ENCODE data around the gene ENTPD1.

Gene ENTPD1

DNA sequence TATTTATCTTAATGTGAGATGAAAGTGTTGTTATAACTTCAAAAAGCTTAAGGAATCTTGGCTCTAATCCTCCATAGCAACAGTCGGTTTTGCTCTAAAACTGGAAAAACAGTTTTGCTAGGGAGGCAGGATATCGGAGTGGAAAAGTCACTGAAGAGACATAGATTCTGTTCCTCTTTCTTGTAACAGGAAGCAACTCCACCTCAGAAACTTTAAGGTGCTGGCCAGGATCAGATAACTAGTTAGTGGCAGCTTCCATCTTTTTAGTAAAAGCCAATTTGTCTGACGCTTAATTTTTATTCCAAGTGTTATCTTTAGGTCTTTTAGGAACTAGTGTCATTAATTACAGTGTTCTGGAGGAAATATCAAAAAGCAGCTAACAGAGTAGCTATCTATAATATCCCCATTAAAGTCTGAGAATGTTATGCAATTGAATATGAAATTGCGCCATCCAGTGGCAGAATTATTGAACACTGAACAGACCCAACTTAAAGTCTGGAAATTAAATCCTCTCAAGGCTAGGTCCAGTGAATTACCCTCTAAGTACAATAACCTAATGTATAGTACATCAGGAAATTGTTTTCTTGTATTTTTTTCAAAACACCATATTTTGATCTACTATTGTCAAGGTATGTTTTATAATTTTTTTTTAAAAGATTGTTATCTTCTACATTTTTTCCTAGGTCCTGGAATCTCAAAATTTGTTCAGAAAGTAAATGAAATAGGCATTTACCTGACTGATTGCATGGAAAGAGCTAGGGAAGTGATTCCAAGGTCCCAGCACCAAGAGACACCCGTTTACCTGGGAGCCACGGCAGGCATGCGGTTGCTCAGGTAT is 85.9 kb downstream of the ENTPD1 start:
- 70% methylated on average over 4 of the region's 7 CpGs; no CpG with 5 or more reads in 1 of the 2 experiments for WGBS, 2 experiments (ENCODE audit: insufficient coverage in 2 of 2)
- Histone ChIP-seq H3K27ac (ENCODE audit: low read depth, low read length, severe bottlenecking) (peak overlapping the region; percentile 63), H3K4me1 (ENCODE audit: control insufficient read depth, insufficient read depth, low read length, poor library complexity, severe bottlenecking) (no peaks in the 10 kb centered on the region), H3K9me3 (ENCODE audit: control insufficient read depth, low read length) (no peaks in the 10 kb centered on the region), H3K4me3 (ENCODE audit: extremely low read depth, insufficient read depth, low read length, poor library complexity, severe bottlenecking) (no peak overlapping the region), H3K36me3 (ENCODE audit: control insufficient read depth, insufficient read depth, low read length) (no peaks in the 10 kb centered on the region)

DNA sequence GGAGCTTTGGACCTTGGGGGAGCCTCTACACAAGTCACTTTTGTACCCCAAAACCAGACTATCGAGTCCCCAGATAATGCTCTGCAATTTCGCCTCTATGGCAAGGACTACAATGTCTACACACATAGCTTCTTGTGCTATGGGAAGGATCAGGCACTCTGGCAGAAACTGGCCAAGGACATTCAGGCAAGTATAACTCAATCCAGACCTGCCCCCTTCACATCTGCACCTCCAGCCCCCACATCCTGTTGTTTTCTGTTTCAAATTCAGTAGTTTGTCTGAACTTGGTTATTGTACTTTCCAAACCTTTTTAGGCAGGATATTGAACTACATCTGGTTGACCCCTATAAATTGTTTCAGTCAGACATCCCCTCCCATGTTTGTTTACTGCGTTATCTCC is 89.4 kb downstream of the ENTPD1 start:
- no peaks in the 10 kb centered on the region for H3K9me3 ChIP-seq (ENCODE audit: control insufficient read depth, low read length)
- H3K4me3 ChIP-seq (ENCODE audit: extremely low read depth, insufficient read depth, low read length, poor library complexity, severe bottlenecking) = no peak overlapping the region
- no peaks in the 10 kb centered on the region for H3K36me3 ChIP-seq (ENCODE audit: control insufficient read depth, insufficient read depth, low read length)
- no peaks in the 10 kb centered on the region for H3K4me1 ChIP-seq (ENCODE audit: control insufficient read depth, insufficient read depth, low read length, poor library complexity, severe bottlenecking)
- no peak overlapping the region for H3K27ac ChIP-seq (ENCODE audit: low read depth, low read length, severe bottlenecking)
- 78 to 93% methylated on average over 2 of the region's 3 CpGs for WGBS, 2 experiments (ENCODE audit: insufficient coverage in 2 of 2)

DNA sequence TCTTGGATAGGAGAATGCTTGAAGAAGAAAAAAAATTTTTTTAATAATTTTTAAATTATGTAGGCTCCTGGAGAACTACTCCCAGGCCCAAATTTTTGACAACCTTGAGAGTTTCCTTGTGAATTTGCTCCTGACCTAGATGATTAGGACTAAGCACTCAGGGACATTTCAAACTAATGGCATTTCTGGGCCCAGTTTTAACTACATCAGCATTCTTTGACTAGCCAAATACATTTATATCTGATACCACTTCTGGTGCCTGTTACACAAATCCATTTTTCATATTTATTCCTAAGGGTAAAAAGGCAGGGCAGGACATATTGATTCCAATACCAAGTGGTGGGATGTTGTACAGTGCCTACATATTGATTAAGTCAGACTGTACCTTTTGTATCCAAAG is 91.0 kb downstream of the ENTPD1 start:
- Histone ChIP-seq H3K4me3 (ENCODE audit: extremely low read depth, insufficient read depth, low read length, poor library complexity, severe bottlenecking) (no peak overlapping the region), H3K9me3 (ENCODE audit: control insufficient read depth, low read length) (no peaks in the 10 kb centered on the region), H3K4me1 (ENCODE audit: control insufficient read depth, insufficient read depth, low read length, poor library complexity, severe bottlenecking) (no peaks in the 10 kb centered on the region), H3K27ac (ENCODE audit: low read depth, low read length, severe bottlenecking) (no peak overlapping the region), H3K36me3 (ENCODE audit: control insufficient read depth, insufficient read depth, low read length) (no peaks in the 10 kb centered on the region)

DNA sequence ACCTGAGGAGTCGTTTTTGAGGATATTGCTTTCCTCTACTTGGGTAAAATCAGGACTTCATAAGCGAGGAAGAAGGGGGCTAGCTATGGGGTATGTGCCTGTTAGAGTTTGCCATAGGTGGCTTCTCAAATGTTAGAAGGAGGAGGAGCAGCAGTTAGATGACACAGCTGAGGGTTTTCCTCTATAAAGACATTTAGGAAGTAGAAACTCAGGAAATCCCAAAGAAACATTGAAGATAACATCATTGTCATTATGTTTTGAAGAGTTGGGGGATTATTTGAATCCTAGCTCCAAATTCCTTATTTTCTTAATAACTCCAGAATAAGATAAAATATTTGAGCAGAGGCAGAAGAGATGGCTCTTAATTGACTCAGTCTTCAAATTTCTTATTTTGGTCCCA is 92.9 kb downstream of the ENTPD1 start:
- Histone ChIP-seq H3K9me3 (ENCODE audit: control insufficient read depth, low read length) (no peaks in the 10 kb centered on the region), H3K36me3 (ENCODE audit: control insufficient read depth, insufficient read depth, low read length) (no peaks in the 10 kb centered on the region), H3K4me1 (ENCODE audit: control insufficient read depth, insufficient read depth, low read length, poor library complexity, severe bottlenecking) (no peaks in the 10 kb centered on the region), H3K27ac (ENCODE audit: low read depth, low read length, severe bottlenecking) (no peak overlapping the region), H3K4me3 (ENCODE audit: extremely low read depth, insufficient read depth, low read length, poor library complexity, severe bottlenecking) (no peak overlapping the region)
- 70 to 83% methylated on average over 1 to 2 of the region's 2 CpGs for WGBS, 2 experiments (ENCODE audit: insufficient coverage in 2 of 2)

DNA sequence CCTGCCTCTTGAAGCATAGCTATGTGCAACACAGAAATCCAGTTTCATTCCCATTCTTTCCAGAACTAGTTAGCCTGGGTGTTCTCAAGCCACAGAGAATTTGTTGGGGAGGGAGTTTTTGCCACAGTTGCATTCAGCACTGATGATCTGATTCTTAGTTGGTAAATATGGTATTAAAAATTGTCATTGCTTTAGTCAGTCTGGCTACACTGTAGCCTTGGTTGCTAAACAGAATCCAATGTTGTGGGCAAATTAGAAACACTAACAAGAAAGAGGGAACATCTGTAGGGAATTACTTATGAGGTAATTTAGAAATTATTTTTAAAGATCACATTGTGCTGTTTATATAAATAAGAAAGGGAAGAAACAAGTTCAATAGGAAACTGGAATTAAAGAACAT is 94.8 kb downstream of the ENTPD1 start:
- no peak overlapping the region for H3K4me3 ChIP-seq (ENCODE audit: extremely low read depth, insufficient read depth, low read length, poor library complexity, severe bottlenecking)
- no peak overlapping the region for H3K27ac ChIP-seq (ENCODE audit: low read depth, low read length, severe bottlenecking)
- H3K9me3 ChIP-seq (ENCODE audit: control insufficient read depth, low read length) = no peaks in the 10 kb centered on the region
- H3K36me3 ChIP-seq (ENCODE audit: control insufficient read depth, insufficient read depth, low read length) = no peaks in the 10 kb centered on the region
- no peaks in the 10 kb centered on the region for H3K4me1 ChIP-seq (ENCODE audit: control insufficient read depth, insufficient read depth, low read length, poor library complexity, severe bottlenecking)

DNA sequence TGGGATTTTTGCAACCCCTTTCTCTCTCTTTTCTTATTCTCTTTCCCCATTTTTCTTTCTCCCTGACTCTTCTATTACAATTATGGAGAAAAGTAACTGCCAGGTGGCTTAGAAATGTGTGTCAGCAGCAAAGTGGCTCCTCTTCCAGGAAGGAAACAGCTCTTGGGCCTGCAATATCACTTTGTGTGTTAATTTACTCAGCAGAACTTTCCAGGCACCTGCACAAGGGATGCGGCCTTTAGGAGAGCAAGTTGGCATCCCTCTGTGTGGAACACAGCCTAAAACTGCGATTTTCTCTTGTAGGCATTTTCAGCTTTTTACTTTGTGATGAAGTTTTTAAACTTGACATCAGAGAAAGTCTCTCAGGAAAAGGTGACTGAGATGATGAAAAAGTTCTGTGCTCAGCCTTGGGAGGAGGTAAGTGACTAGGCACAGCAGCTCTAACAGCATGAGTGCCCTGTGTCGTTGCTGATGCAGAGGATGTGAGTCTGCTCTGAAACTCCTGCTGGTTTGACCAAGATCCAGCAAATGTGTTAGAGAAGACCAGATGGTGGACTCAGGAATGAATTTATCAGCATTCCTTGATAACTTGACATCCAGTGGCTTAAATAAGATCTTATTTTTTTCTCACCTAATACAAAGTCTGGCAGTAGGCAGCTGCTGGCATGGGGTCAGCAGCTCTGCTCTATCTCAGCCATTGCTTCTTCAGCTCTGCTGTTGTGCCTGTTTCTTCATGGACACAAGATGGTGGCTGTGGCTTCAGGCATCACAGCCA is 104.4 kb downstream of the ENTPD1 start:
- peaks cover 5% of the 10 kb centered on the region for H3K4me1 ChIP-seq (ENCODE audit: control insufficient read depth, insufficient read depth, low read length, poor library complexity, severe bottlenecking)
- no peak overlapping the region for H3K27ac ChIP-seq (ENCODE audit: low read depth, low read length, severe bottlenecking)
- H3K36me3 ChIP-seq (ENCODE audit: control insufficient read depth, insufficient read depth, low read length) = no peaks in the 10 kb centered on the region
- 86 to 95% methylated on average over 3 of the region's 3 CpGs for WGBS, 2 experiments (ENCODE audit: insufficient coverage in 2 of 2)
- no peaks in the 10 kb centered on the region for H3K9me3 ChIP-seq (ENCODE audit: control insufficient read depth, low read length)
- no peak overlapping the region for H3K4me3 ChIP-seq (ENCODE audit: extremely low read depth, insufficient read depth, low read length, poor library complexity, severe bottlenecking)

DNA sequence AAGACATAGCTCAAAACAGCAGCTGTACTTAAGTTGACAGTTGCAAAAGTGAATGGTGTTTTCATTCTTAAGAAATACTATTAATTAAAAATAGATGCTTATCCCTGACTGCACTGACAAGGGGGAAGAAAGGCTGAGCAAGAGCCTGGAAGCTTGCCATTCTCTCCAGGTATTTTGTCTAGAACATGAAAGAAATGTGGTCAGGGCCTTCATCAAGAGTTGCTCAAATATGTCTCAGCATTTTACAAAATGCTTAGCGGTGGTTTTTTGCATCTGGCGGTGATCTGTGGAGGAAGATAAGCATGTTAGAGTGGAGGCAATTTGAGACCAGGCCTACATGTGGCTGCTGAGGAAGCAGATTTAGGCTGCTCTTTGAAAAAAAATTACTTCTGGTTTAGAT is 105.4 kb downstream of the ENTPD1 start:
- Histone ChIP-seq H3K9me3 (ENCODE audit: control insufficient read depth, low read length) (no peaks in the 10 kb centered on the region), H3K4me1 (ENCODE audit: control insufficient read depth, insufficient read depth, low read length, poor library complexity, severe bottlenecking) (peaks cover 5% of the 10 kb centered on the region), H3K4me3 (ENCODE audit: extremely low read depth, insufficient read depth, low read length, poor library complexity, severe bottlenecking) (no peak overlapping the region), H3K36me3 (ENCODE audit: control insufficient read depth, insufficient read depth, low read length) (no peaks in the 10 kb centered on the region), H3K27ac (ENCODE audit: low read depth, low read length, severe bottlenecking) (no peak overlapping the region)
- WGBS, 2 experiments (ENCODE audit: insufficient coverage in 2 of 2) = 88 to 95% methylated on average over 2 of the region's 2 CpGs

GRCh38 chr10:95864906-95865813 is 109.2 kb downstream of the ENTPD1 start:
- 51 to 100% methylated on average over 1 to 6 of the region's 7 CpGs for WGBS, 2 experiments (ENCODE audit: insufficient coverage in 2 of 2)
- Histone ChIP-seq H3K4me1 (ENCODE audit: control insufficient read depth, insufficient read depth, low read length, poor library complexity, severe bottlenecking) (no peaks in the 10 kb centered on the region), H3K36me3 (ENCODE audit: control insufficient read depth, insufficient read depth, low read length) (peaks cover 7% of the 10 kb centered on the region), H3K4me3 (ENCODE audit: extremely low read depth, insufficient read depth, low read length, poor library complexity, severe bottlenecking) (no peak overlapping the region), H3K27ac (ENCODE audit: low read depth, low read length, severe bottlenecking) (no peak overlapping the region), H3K9me3 (ENCODE audit: control insufficient read depth, low read length) (no peaks in the 10 kb centered on the region)

GRCh38 chr10:95865814-95866466 is 110.0 kb downstream of the ENTPD1 start:
- Histone ChIP-seq H3K36me3 (ENCODE audit: control insufficient read depth, insufficient read depth, low read length) (peaks cover 14% of the 10 kb centered on the region), H3K4me1 (ENCODE audit: control insufficient read depth, insufficient read depth, low read length, poor library complexity, severe bottlenecking) (no peaks in the 10 kb centered on the region), H3K4me3 (ENCODE audit: extremely low read depth, insufficient read depth, low read length, poor library complexity, severe bottlenecking) (no peak overlapping the region), H3K27ac (ENCODE audit: low read depth, low read length, severe bottlenecking) (no peak overlapping the region), H3K9me3 (ENCODE audit: control insufficient read depth, low read length) (no peaks in the 10 kb centered on the region)
- WGBS, 2 experiments (ENCODE audit: insufficient coverage in 2 of 2) = 85 to 91% methylated on average over 6 of the region's 6 CpGs

- Histone ChIP-seq H3K9me3 (ENCODE audit: control insufficient read depth, low read length) (no peaks in the 10 kb centered on the region), H3K36me3 (ENCODE audit: control insufficient read depth, insufficient read depth, low read length) (peaks cover 15% of the 10 kb centered on the region), H3K27ac (ENCODE audit: low read depth, low read length, severe bottlenecking) (no peak overlapping the region), H3K4me1 (ENCODE audit: control insufficient read depth, insufficient read depth, low read length, poor library complexity, severe bottlenecking) (no peaks in the 10 kb centered on the region), H3K4me3 (ENCODE audit: extremely low read depth, insufficient read depth, low read length, poor library complexity, severe bottlenecking) (no peak overlapping the region)
- 75% methylated on average over 1 of the region's 2 CpGs; no CpG with 5 or more reads in 1 of the 2 experiments for WGBS, 2 experiments (ENCODE audit: insufficient coverage in 2 of 2)
Measured at GRCh38 chr10:95866467-95866842, 110.5 kb downstream of the ENTPD1 start.
